HG02588 (cell line): Measurements from ENCODE around the gene MDFIC.
"Not testable (repeated sequence)": the region's sequence is repeated elsewhere in the genome, so short reads cannot be mapped to it uniquely, and the experiment has no call there.

ENCODE experiments used
- ATAC-seq: cut with Tn5 transposase; IDR thresholded peaks from one replicate; pipeline ENCODE4 v1.9.1; 2021; ENCODE audit warnings: mild to moderate bottlenecking, moderate library complexity; ENCODE audit not compliant: unreplicated experiment

MDFIC gene

GRCh38 chr7:114922026-114922651 lies at the start of gene MDFIC:
MDFIC (plus strand) TSS chr7:114922094; CDS start chr7:114923034, 940 bp downstream.
- peak; percentile 37 for ATAC-seq

- no peak for ATAC-seq
Measured at GRCh38 chr7:114874170-114874569, 47.7 kb upstream of the MDFIC start.

- ATAC-seq, result no peak
Measured at GRCh38 chr7:114875186-114875585, 46.7 kb upstream of the MDFIC start.

- ATAC-seq, result no peak
Measured at GRCh38 chr7:114879554-114879953, 42.3 kb upstream of the MDFIC start.

GRCh38 chr7:114885836-114886235 lies 36.1 kb upstream of the MDFIC start:
- ATAC-seq, result no peak

- ATAC-seq, result no peak
Measured at GRCh38 chr7:114886241-114886640, 35.7 kb upstream of the MDFIC start.

- ATAC-seq, result not testable (repeated sequence)
Measured at GRCh38 chr7:114889116-114889515, 32.8 kb upstream of the MDFIC start.

GRCh38 chr7:114889646-114890285 lies 32.1 kb upstream of the MDFIC start:
- no peak for ATAC-seq

GRCh38 chr7:114890561-114890960 lies 31.3 kb upstream of the MDFIC start:
- no peak for ATAC-seq

- no peak for ATAC-seq
Measured at GRCh38 chr7:114900127-114900526, 21.8 kb upstream of the MDFIC start.

- no peak for ATAC-seq
Measured at GRCh38 chr7:114901771-114902170, 20.1 kb upstream of the MDFIC start.

- no peak for ATAC-seq
Measured at GRCh38 chr7:114903131-114903530, 18.8 kb upstream of the MDFIC start.

GRCh38 chr7:114910787-114911186 lies 11.1 kb upstream of the MDFIC start:
- no peak for ATAC-seq

- no peak for ATAC-seq
Measured at GRCh38 chr7:114911411-114911810, 10.5 kb upstream of the MDFIC start.

GRCh38 chr7:114916261-114916892 lies 5.5 kb upstream of the MDFIC start:
- peak; percentile 90 for ATAC-seq

- no peak for ATAC-seq
Measured at GRCh38 chr7:114917211-114917839, 4.6 kb upstream of the MDFIC start.

- no peak for ATAC-seq
Measured at GRCh38 chr7:114919587-114919986, 2.3 kb upstream of the MDFIC start.

GRCh38 chr7:114921631-114922025 lies 266 bp upstream of the MDFIC start:
- no peak for ATAC-seq

GRCh38 chr7:114922652-114923402 lies 933 bp downstream of the MDFIC start:
- ATAC-seq, result peak; percentile 36

- no peak for ATAC-seq
Measured at GRCh38 chr7:114923403-114923713, 1.5 kb downstream of the MDFIC start.

GRCh38 chr7:114924038-114924712 lies 2.3 kb downstream of the MDFIC start:
- ATAC-seq, result no peak
